ENCODE data around the gene OSGIN1. TPM values are rescaled to one million over a fixed set of nuclear protein-coding genes. Genes with fewer than 3 reads are reported as not detected.

OSGIN1 gene
- total and polyA plus RNA-seq, 2 of the 8 experiments (the other 6 are each of a cell fraction or from before 2014, with no cell fraction given) = 0.58 to 0.76 TPM

- Histone ChIP-seq H3K79me2 (ENCODE audit: control insufficient read depth in 1 of 2, insufficient read depth in 2 of 2, low read length in 2 of 2) (no peaks in the 10 kb centered on the region), H3K27me3 (replicated peaks in 1 of 4; ENCODE audit: control insufficient read depth in 3 of 4, extremely low read depth in 1 of 4, insufficient read depth in 3 of 4, low read length in 3 of 4) (peaks cover 0 to 6% (median 0%) of the 10 kb centered on the region in 4 experiments; a peak in 1 of 7 replicates), H3K4me1 (replicated peaks in 1 of 4; ENCODE audit: control insufficient read depth in 3 of 4, insufficient read depth in 4 of 4, low read length in 3 of 4) (peaks cover 0 to 6% (median 3%) of the 10 kb centered on the region in 4 experiments; a peak in 4 of 7 replicates), H2BK12ac (ENCODE audit: low read depth, low read length) (no peak overlapping the region), H3K56ac (replicated peaks; ENCODE audit: insufficient read length, low read depth, low read length) (no peak overlapping the region), H4K20me1 (replicated peaks in 1 of 2; ENCODE audit: control insufficient read depth in 1 of 2, insufficient read depth in 2 of 2, low read length in 2 of 2) (no peaks in the 10 kb centered on the region), H3K14ac (ENCODE audit: insufficient read length) (no peak overlapping the region), H3K36me3 (ENCODE audit: control insufficient read depth in 2 of 4, insufficient read depth in 4 of 4, low read length in 3 of 4) (no peaks in the 10 kb centered on the region), H4K91ac (replicated peaks; ENCODE audit: insufficient read length, low read length) (no peak overlapping the region), H3K4me3 (ENCODE audit: extremely low read depth in 1 of 4, insufficient read depth in 2 of 4, low read depth in 3 of 4, low read length in 4 of 4) (no peak overlapping the region), H3K27ac (ENCODE audit: low read depth, low read length) (no peak overlapping the region), H4K5ac (ENCODE audit: insufficient read length, low read depth, low read length) (no peak overlapping the region), H4K8ac (ENCODE audit: extremely low read depth, insufficient read depth, low read length) (no peak overlapping the region), H3K18ac (ENCODE audit: extremely low read depth, low read length) (no peak overlapping the region), H2BK5ac (ENCODE audit: low read depth, low read length) (no peak overlapping the region), H2BK120ac (replicated peaks; ENCODE audit: low read depth, low read length) (no peak overlapping the region), H2AFZ (ENCODE audit: low read length) (no peak overlapping the region), H3K23me2 (ENCODE audit: low read depth, low read length) (no peaks in the 10 kb centered on the region), H2AK5ac (ENCODE audit: low read depth, low read length) (no peak overlapping the region), H3K9ac (replicated peaks in 1 of 4; ENCODE audit: extremely low read depth in 1 of 4, low read depth in 3 of 4, low read length in 3 of 4) (no peak overlapping the region), H3K23ac (ENCODE audit: insufficient read length) (no peak overlapping the region), H2BK20ac (ENCODE audit: low read length) (no peak overlapping the region), H3K4me2 (ENCODE audit: insufficient read depth in 1 of 2, low read depth in 2 of 2, low read length in 2 of 2) (no peak overlapping the region), H3K4ac (replicated peaks; ENCODE audit: insufficient read length, low read depth, low read length) (no peak overlapping the region), H3K9me3 (ENCODE audit: insufficient read depth in 2 of 2, low read depth in 1 of 2, low read length in 1 of 2) (no peaks in the 10 kb centered on the region), H3K79me1 (ENCODE audit: low read depth, low read length) (no peaks in the 10 kb centered on the region), H2BK15ac (ENCODE audit: low read length) (no peak overlapping the region)
- DNase-seq (ENCODE audit: low read depth in 1 of 2, low spot score in 2 of 2) (no peak), FAIRE-seq (no peak)
- POLR2A ChIA-PET (ENCODE audit: partially characterized antibody) = interaction anchor here (0.9 to 4.1 kb wide), 3 partner anchors 8 to 64 kb away, joined by 3 to 19 read pairs (median 3); no protein-coding TSS in a partner anchor
- TF ChIP-seq KDM5A (IDR thresholded peaks at IDR 0.05; ENCODE audit: low read length) = no peak
- no peak for TF ChIP-seq KDM1A (IDR thresholded peaks at IDR 0.05; ENCODE audit: borderline replicate concordance, low read length)
- CTCF ChIA-PET (ENCODE audit: partially characterized antibody) = interaction anchor here (0.8 to 1.9 kb wide), 12 partner anchors 8 to 1290 kb away, joined by 3 to 10 read pairs (median 4); partner anchors contain the start of gene OSGIN1
- WGBS, 2 experiments (ENCODE audit: extremely low coverage in 1 of 2, insufficient coverage in 1 of 2, insufficient read length in 1 of 2, insufficient replicate concordance in 2 of 2, low coverage in 1 of 2, low lambda C conversion rate in 2 of 2, missing lambda C conversion rate in 1 of 2) = 88% methylated on average over 13 of the region's 17 CpGs; no CpG with 5 or more reads in 1 of the 2 experiments
Observed at GRCh38 chr16:83929811-83930555, 23.1 kb upstream of the OSGIN1 start.

Measured in H1 (cell line).